ENCODE data around the gene CABP1.
"Not testable (repeated sequence)": the region's sequence is repeated elsewhere in the genome, so short reads cannot be mapped to it uniquely, and the experiment has no call there.

CABP1 gene

GRCh38 chr12:120617193-120617592 is 23.2 kb upstream of the CABP1 start:
- not testable (repeated sequence) for H3K4me1 ChIP-seq (ENCODE audit: insufficient read depth, low read length); H3K36me3 ChIP-seq (ENCODE audit: insufficient read depth, low read length); H2AFZ ChIP-seq (ENCODE audit: low read depth, low read length); H3K9me3 ChIP-seq (ENCODE audit: low read length); H3K27me3 ChIP-seq (ENCODE audit: insufficient read depth, low read length); H3K4me3 ChIP-seq (ENCODE audit: low read length)

- H3K9me3 ChIP-seq (ENCODE audit: low read length); H3K27me3 ChIP-seq (ENCODE audit: insufficient read depth, low read length); H3K4me3 ChIP-seq (ENCODE audit: low read length); H3K4me1 ChIP-seq (ENCODE audit: insufficient read depth, low read length); H2AFZ ChIP-seq (ENCODE audit: low read depth, low read length); H3K36me3 ChIP-seq (ENCODE audit: insufficient read depth, low read length): not testable (repeated sequence)
These were observed 22.7 kb upstream of the CABP1 start for GRCh38 chr12:120617767-120618166.

GRCh38 chr12:120618954-120619615 is 21.3 kb upstream of the CABP1 start:
- H3K4me1 ChIP-seq (ENCODE audit: insufficient read depth, low read length), result no peaks in the 10 kb centered on the region
- H3K27me3 ChIP-seq (ENCODE audit: insufficient read depth, low read length), result peaks cover 9% of the 10 kb centered on the region
- H3K4me3 ChIP-seq (ENCODE audit: low read length), result no peak overlapping the region
- no peaks in the 10 kb centered on the region for H3K9me3 ChIP-seq (ENCODE audit: low read length)
- no peaks in the 10 kb centered on the region for H3K36me3 ChIP-seq (ENCODE audit: insufficient read depth, low read length)
- no peak overlapping the region for H2AFZ ChIP-seq (ENCODE audit: low read depth, low read length)

GRCh38 chr12:120620624-120621023 is 19.8 kb upstream of the CABP1 start:
- H3K4me1 ChIP-seq (ENCODE audit: insufficient read depth, low read length), result no peaks in the 10 kb centered on the region
- H3K9me3 ChIP-seq (ENCODE audit: low read length), result no peaks in the 10 kb centered on the region
- H3K36me3 ChIP-seq (ENCODE audit: insufficient read depth, low read length), result no peaks in the 10 kb centered on the region
- no peak overlapping the region for H3K4me3 ChIP-seq (ENCODE audit: low read length)
- peaks cover 9% of the 10 kb centered on the region for H3K27me3 ChIP-seq (ENCODE audit: insufficient read depth, low read length)
- no peak overlapping the region for H2AFZ ChIP-seq (ENCODE audit: low read depth, low read length)

- H3K27me3 ChIP-seq (ENCODE audit: insufficient read depth, low read length), result peaks cover 4% of the 10 kb centered on the region
- no peaks in the 10 kb centered on the region for H3K9me3 ChIP-seq (ENCODE audit: low read length)
- peaks cover 6% of the 10 kb centered on the region for H3K4me1 ChIP-seq (ENCODE audit: insufficient read depth, low read length)
- no peak overlapping the region for H2AFZ ChIP-seq (ENCODE audit: low read depth, low read length)
- H3K36me3 ChIP-seq (ENCODE audit: insufficient read depth, low read length), result no peaks in the 10 kb centered on the region
- no peak overlapping the region for H3K4me3 ChIP-seq (ENCODE audit: low read length)
These were observed 14.6 kb upstream of the CABP1 start for GRCh38 chr12:120625557-120626419.

GRCh38 chr12:120628919-120629318 is 11.5 kb upstream of the CABP1 start:
- H3K4me3 ChIP-seq (ENCODE audit: low read length), result no peak overlapping the region
- H2AFZ ChIP-seq (ENCODE audit: low read depth, low read length), result no peak overlapping the region
- H3K27me3 ChIP-seq (ENCODE audit: insufficient read depth, low read length), result no peaks in the 10 kb centered on the region
- H3K36me3 ChIP-seq (ENCODE audit: insufficient read depth, low read length), result no peaks in the 10 kb centered on the region
- H3K4me1 ChIP-seq (ENCODE audit: insufficient read depth, low read length), result peaks cover 6% of the 10 kb centered on the region
- no peaks in the 10 kb centered on the region for H3K9me3 ChIP-seq (ENCODE audit: low read length)

- Histone ChIP-seq H3K4me3 (ENCODE audit: low read length) (no peak overlapping the region), H3K9me3 (ENCODE audit: low read length) (no peaks in the 10 kb centered on the region), H3K27me3 (ENCODE audit: insufficient read depth, low read length) (peaks cover 5% of the 10 kb centered on the region), H3K36me3 (ENCODE audit: insufficient read depth, low read length) (no peaks in the 10 kb centered on the region), H2AFZ (ENCODE audit: low read depth, low read length) (no peak overlapping the region), H3K4me1 (ENCODE audit: insufficient read depth, low read length) (peaks cover 6% of the 10 kb centered on the region)
These were observed 10.1 kb upstream of the CABP1 start for GRCh38 chr12:120630104-120630892.

GRCh38 chr12:120631097-120631496 is 9.3 kb upstream of the CABP1 start:
- Histone ChIP-seq H3K36me3 (ENCODE audit: insufficient read depth, low read length) (no peaks in the 10 kb centered on the region), H3K4me1 (ENCODE audit: insufficient read depth, low read length) (peaks cover 6% of the 10 kb centered on the region), H3K27me3 (ENCODE audit: insufficient read depth, low read length) (peaks cover 5% of the 10 kb centered on the region), H2AFZ (ENCODE audit: low read depth, low read length) (no peak overlapping the region), H3K4me3 (ENCODE audit: low read length) (no peak overlapping the region), H3K9me3 (ENCODE audit: low read length) (no peaks in the 10 kb centered on the region)

GRCh38 chr12:120640861-120641833 is 721 bp downstream of the CABP1 start:
- peaks cover 9% of the 10 kb centered on the region for H3K4me1 ChIP-seq (ENCODE audit: insufficient read depth, low read length)
- no peaks in the 10 kb centered on the region for H3K9me3 ChIP-seq (ENCODE audit: low read length)
- H3K4me3 ChIP-seq (ENCODE audit: low read length), result peak overlapping the region; percentile 29
- peak overlapping the region; percentile 48 for H2AFZ ChIP-seq (ENCODE audit: low read depth, low read length)
- no peaks in the 10 kb centered on the region for H3K36me3 ChIP-seq (ENCODE audit: insufficient read depth, low read length)
- H3K27me3 ChIP-seq (ENCODE audit: insufficient read depth, low read length), result peaks cover 66% of the 10 kb centered on the region

GRCh38 chr12:120642121-120642520 is 1.7 kb downstream of the CABP1 start:
- no peaks in the 10 kb centered on the region for H3K9me3 ChIP-seq (ENCODE audit: low read length)
- H3K27me3 ChIP-seq (ENCODE audit: insufficient read depth, low read length), result peaks cover 66% of the 10 kb centered on the region
- no peaks in the 10 kb centered on the region for H3K36me3 ChIP-seq (ENCODE audit: insufficient read depth, low read length)
- H2AFZ ChIP-seq (ENCODE audit: low read depth, low read length), result no peak overlapping the region
- peaks cover 9% of the 10 kb centered on the region for H3K4me1 ChIP-seq (ENCODE audit: insufficient read depth, low read length)
- no peak overlapping the region for H3K4me3 ChIP-seq (ENCODE audit: low read length)

GRCh38 chr12:120642826-120643225 is 2.4 kb downstream of the CABP1 start:
- H2AFZ ChIP-seq (ENCODE audit: low read depth, low read length), result no peak overlapping the region
- peaks cover 9% of the 10 kb centered on the region for H3K4me1 ChIP-seq (ENCODE audit: insufficient read depth, low read length)
- H3K9me3 ChIP-seq (ENCODE audit: low read length), result no peaks in the 10 kb centered on the region
- no peak overlapping the region for H3K4me3 ChIP-seq (ENCODE audit: low read length)
- no peaks in the 10 kb centered on the region for H3K36me3 ChIP-seq (ENCODE audit: insufficient read depth, low read length)
- H3K27me3 ChIP-seq (ENCODE audit: insufficient read depth, low read length), result peaks cover 63% of the 10 kb centered on the region

GRCh38 chr12:120643574-120643973 is 3.1 kb downstream of the CABP1 start:
- Histone ChIP-seq H3K4me3 (ENCODE audit: low read length) (no peak overlapping the region), H3K4me1 (ENCODE audit: insufficient read depth, low read length) (peaks cover 9% of the 10 kb centered on the region), H2AFZ (ENCODE audit: low read depth, low read length) (no peak overlapping the region), H3K27me3 (ENCODE audit: insufficient read depth, low read length) (peaks cover 60% of the 10 kb centered on the region), H3K9me3 (ENCODE audit: low read length) (no peaks in the 10 kb centered on the region), H3K36me3 (ENCODE audit: insufficient read depth, low read length) (no peaks in the 10 kb centered on the region)
